Measurements from ENCODE around the gene CHD6. TPM values are rescaled to one million over a fixed set of nuclear protein-coding genes. Genes with fewer than 3 reads are reported as not detected.

CHD6 gene
- total and polyA plus RNA-seq, 8 donors, result 9.8 to 32.6 (median 19.5) TPM

DNA sequence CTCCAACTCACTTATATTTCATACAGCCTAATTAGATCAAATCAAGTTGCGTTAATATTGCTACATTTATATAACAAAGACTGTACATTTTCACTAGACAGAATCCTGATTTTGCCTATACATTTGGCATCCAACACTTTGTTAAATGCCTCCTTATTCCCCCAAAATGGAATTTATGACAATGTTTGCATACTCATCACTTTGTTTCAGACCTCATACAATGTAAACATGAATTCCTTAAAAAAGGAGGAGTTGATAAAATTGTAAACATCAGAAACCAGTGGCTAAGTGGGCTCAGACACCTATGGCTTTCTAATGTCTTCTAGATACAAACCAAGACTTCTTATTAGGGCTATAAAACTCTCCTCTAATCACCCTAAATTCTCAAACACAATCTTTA is 87.3 kb downstream of the CHD6 start:
- intact Hi-C loops (cut with DNase I), result no loop called here
- no peak for DNase-seq
- WGBS, 2 donors, result 94 to 96% methylated on average over 1 of the region's 1 CpG
- Histone ChIP-seq H3K36me3 (peaks cover 0 to 9% (median 0%) of the 10 kb centered on the region in 3 donors), H3K27me3 (no peaks in the 10 kb centered on the region), H3K9me3 (no peaks in the 10 kb centered on the region), H3K4me3 (no peak overlapping the region), H3K27ac (no peak overlapping the region), H3K4me1 (peaks cover 0 to 7% (median 3%) of the 10 kb centered on the region in 3 donors)
- FAIRE-seq, result no peak
- no peak for ATAC-seq
- TF ChIP-seq, protein P1, sequence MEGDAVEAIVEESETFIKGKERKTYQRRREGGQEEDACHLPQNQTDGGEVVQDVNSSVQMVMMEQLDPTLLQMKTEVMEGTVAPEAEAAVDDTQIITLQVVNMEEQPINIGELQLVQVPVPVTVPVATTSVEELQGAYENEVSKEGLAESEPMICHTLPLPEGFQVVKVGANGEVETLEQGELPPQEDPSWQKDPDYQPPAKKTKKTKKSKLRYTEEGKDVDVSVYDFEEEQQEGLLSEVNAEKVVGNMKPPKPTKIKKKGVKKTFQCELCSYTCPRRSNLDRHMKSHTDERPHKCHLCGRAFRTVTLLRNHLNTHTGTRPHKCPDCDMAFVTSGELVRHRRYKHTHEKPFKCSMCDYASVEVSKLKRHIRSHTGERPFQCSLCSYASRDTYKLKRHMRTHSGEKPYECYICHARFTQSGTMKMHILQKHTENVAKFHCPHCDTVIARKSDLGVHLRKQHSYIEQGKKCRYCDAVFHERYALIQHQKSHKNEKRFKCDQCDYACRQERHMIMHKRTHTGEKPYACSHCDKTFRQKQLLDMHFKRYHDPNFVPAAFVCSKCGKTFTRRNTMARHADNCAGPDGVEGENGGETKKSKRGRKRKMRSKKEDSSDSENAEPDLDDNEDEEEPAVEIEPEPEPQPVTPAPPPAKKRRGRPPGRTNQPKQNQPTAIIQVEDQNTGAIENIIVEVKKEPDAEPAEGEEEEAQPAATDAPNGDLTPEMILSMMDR (IDR thresholded peaks at IDR 0.05), result no peak

GRCh38 chr20:41526327-41526726 is 91.8 kb downstream of the CHD6 start:
- intact Hi-C loops (cut with DNase I), result no loop called here
- peak; percentile 61 to 75 (median 73) for ATAC-seq
- Histone ChIP-seq H3K4me1 (peaks cover 7 to 18% (median 9%) of the 10 kb centered on the region in 3 donors), H3K27me3 (no peaks in the 10 kb centered on the region), H3K9me3 (no peaks in the 10 kb centered on the region), H3K4me3 (no peak overlapping the region), H3K27ac (no peak overlapping the region), H3K36me3 (no peaks in the 10 kb centered on the region)
- TF ChIP-seq, protein P1 (IDR thresholded peaks at IDR 0.05), result no peak
- no peak for FAIRE-seq
- 32 to 42% methylated on average over 3 of the region's 3 CpGs for WGBS, 2 donors
- peak in 1 of 6 donors; percentile 21 for DNase-seq

GRCh38 chr20:41524980-41525613 is 93.1 kb downstream of the CHD6 start:
- Histone ChIP-seq H3K4me1 (peaks cover 7 to 18% (median 9%) of the 10 kb centered on the region in 3 donors), H3K27me3 (no peaks in the 10 kb centered on the region), H3K27ac (no peak overlapping the region), H3K9me3 (no peaks in the 10 kb centered on the region), H3K4me3 (no peak overlapping the region), H3K36me3 (no peaks in the 10 kb centered on the region)
- peak; percentile 70 to 86 (median 78) for DNase-seq
- no peak for FAIRE-seq
- peak; percentile 92 to 98 (median 96) for ATAC-seq
- WGBS, 2 donors, result 40 to 43% methylated on average over 6 of the region's 6 CpGs
- intact Hi-C loops (cut with DNase I), result no loop called here
- TF ChIP-seq, protein P1 (IDR thresholded peaks at IDR 0.05), result no peak

DNA sequence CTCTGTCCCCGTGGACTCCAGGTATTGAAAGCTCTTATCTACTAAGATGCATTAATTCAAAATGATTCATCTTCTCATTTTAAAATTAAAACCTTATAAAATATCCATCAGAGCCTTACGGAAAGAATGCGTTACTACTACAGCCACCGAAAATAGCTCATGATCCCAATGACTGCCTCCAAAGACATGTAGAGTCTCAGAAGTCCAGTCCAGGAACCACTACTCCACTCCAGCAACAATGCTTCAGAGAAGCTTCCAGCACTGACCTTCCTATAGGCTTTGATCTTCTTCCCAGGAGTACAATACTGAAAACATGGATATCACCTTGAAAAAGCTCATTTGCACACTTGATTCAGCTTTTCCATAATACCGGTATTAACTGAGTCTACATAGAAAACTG is 94.3 kb downstream of the CHD6 start:
- 90 to 91% methylated on average over 5 of the region's 5 CpGs for WGBS, 2 donors

DNA sequence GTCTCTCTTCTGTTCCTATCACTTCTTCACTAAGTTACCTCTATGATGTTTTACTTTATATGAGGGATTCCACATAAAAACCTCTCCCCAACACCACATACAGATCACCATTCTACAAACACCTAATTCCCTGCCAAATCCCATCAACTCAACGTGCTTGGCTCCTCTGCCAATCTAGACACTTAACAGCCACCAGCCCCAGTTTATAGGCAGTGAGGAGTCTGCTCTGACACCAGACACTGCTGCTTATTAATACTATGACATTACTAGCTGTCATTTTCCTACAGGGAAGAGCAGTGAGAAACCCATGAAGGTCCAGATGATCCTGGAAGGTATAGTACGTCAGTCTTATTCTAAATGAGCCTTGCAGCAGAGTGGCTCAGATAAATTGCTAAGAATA is 104.3 kb downstream of the CHD6 start:
- no peak for FAIRE-seq
- WGBS, 2 donors, result 81 to 83% methylated on average over 2 of the region's 2 CpGs
- H3K27me3 ChIP-seq, result no peaks in the 10 kb centered on the region
- intact Hi-C loops (cut with DNase I), result no loop called here
- H3K4me1 ChIP-seq, result peaks cover 11 to 25% (median 16%) of the 10 kb centered on the region in 3 donors
- TF ChIP-seq, protein P1 (IDR thresholded peaks at IDR 0.05), result no peak
- no peak for DNase-seq
- H3K4me3 ChIP-seq, result no peak overlapping the region
- no peak for ATAC-seq
- H3K27ac ChIP-seq, result no peak overlapping the region
- no peaks in the 10 kb centered on the region for H3K9me3 ChIP-seq
- H3K36me3 ChIP-seq, result no peaks in the 10 kb centered on the region

More for the DNA sequence above, 94.3 kb downstream of the CHD6 start:
- intact Hi-C loops (cut with DNase I), result no loop called here
- Histone ChIP-seq H3K27ac (no peak overlapping the region), H3K4me1 (peaks cover 7 to 18% (median 9%) of the 10 kb centered on the region in 3 donors), H3K4me3 (no peak overlapping the region), H3K9me3 (no peaks in the 10 kb centered on the region), H3K36me3 (no peaks in the 10 kb centered on the region), H3K27me3 (no peaks in the 10 kb centered on the region)
- DNase-seq (no peak), ATAC-seq (no peak), FAIRE-seq (no peak)
- TF ChIP-seq, protein P1 (IDR thresholded peaks at IDR 0.05), result no peak

Data from pancreas (tissue), 10 donors.